H9 (cell line): ENCODE results near the gene ATP8A1. TPM values are rescaled to one million over a fixed set of nuclear protein-coding genes. Genes with fewer than 3 reads are reported as not detected.

Experiments
- DNase-seq: peaks from one replicate; pipeline ENCODE4 v3.0.0-alpha.2; 2017
- H2AFZ ChIP-seq: one replicate; pipeline ENCODE4 v1.6.1; 2013; ENCODE audit warnings: mild to moderate bottlenecking, low read length, control low read depth, moderate library complexity
- H2AK5ac ChIP-seq: 2 replicates; pipeline ENCODE4 v1.6.1; 2013; ENCODE audit warnings: low read length, control low read depth, mixed read lengths; ENCODE audit not compliant: insufficient read length
- H2BK120ac ChIP-seq: one replicate; pipeline ENCODE4 v1.6.1; 2013; ENCODE audit warnings: low read depth, mild to moderate bottlenecking, low read length, control low read depth, inconsistent platforms; ENCODE audit not compliant: poor library complexity, severe bottlenecking
- H2BK12ac ChIP-seq: 2 replicates; pipeline ENCODE4 v1.6.1; 2013; ENCODE audit warnings: low read length, control low read depth, mixed read lengths, low read depth; ENCODE audit not compliant: insufficient read length
- H2BK15ac ChIP-seq: 2 replicates; pipeline ENCODE4 v1.6.1; 2013; ENCODE audit warnings: low read depth, low read length, control low read depth
- H2BK20ac ChIP-seq: one replicate; pipeline ENCODE4 v1.6.1; 2013; ENCODE audit warnings: low read depth, mild to moderate bottlenecking, low read length, control low read depth, inconsistent platforms; ENCODE audit not compliant: poor library complexity, severe bottlenecking
- H2BK5ac ChIP-seq: 2 replicates; pipeline ENCODE4 v1.6.1; 2013; ENCODE audit warnings: low read length, control low read depth, mixed read lengths; ENCODE audit not compliant: insufficient read length
- H3K14ac ChIP-seq: 2 replicates; pipeline ENCODE4 v1.6.1; 2013; ENCODE audit warnings: low read length, control low read depth; ENCODE audit not compliant: insufficient read depth
- H3K18ac ChIP-seq: 2 replicates; pipeline ENCODE4 v1.6.1; 2013; ENCODE audit warnings: low read depth, mild to moderate bottlenecking, mixed read lengths, low read length, control low read depth; ENCODE audit not compliant: insufficient read length
- H3K23ac ChIP-seq: 2 replicates; pipeline ENCODE4 v1.6.1; 2013; ENCODE audit warnings: low read length, control low read depth, mixed read lengths, low read depth; ENCODE audit not compliant: insufficient read length
- H3K23me2 ChIP-seq: 2 replicates; pipeline ENCODE4 v1.6.1; 2013; ENCODE audit warnings: low read depth, mild to moderate bottlenecking, mixed read lengths, low read length, control low read depth; ENCODE audit not compliant: insufficient read length, poor library complexity, severe bottlenecking
- H3K27ac ChIP-seq: 2 replicates; pipeline ENCODE4 v1.5.1; 2013; ENCODE audit warnings: low read length, control low read depth, mixed read lengths, low read depth; ENCODE audit not compliant: insufficient read length
- H3K27me3 ChIP-seq: 2 replicates; pipeline ENCODE4 v1.6.1; 2013; ENCODE audit warnings: low read length, control low read depth, inconsistent platforms; ENCODE audit not compliant: insufficient read depth
- H3K4ac ChIP-seq: 2 replicates; pipeline ENCODE4 v1.6.1; 2013; ENCODE audit warnings: low read depth, mild to moderate bottlenecking, control low read depth, inconsistent platforms, low read length, moderate library complexity
- H3K4me1 ChIP-seq: 2 replicates; pipeline ENCODE4 v1.6.1; 2013; ENCODE audit warnings: low read length, control low read depth, inconsistent platforms; ENCODE audit not compliant: insufficient read depth
- H3K4me2 ChIP-seq: 2 replicates; pipeline ENCODE4 v1.6.1; 2013; ENCODE audit warnings: low read length, control low read depth, mixed read lengths; ENCODE audit not compliant: insufficient read length, insufficient read depth
- H3K56ac ChIP-seq: 2 replicates; pipeline ENCODE4 v1.6.1; 2013; ENCODE audit warnings: low read depth, mild to moderate bottlenecking, mixed read lengths, low read length, control low read depth; ENCODE audit not compliant: insufficient read length
- H3K79me1 ChIP-seq: 2 replicates; pipeline ENCODE4 v1.6.1; 2013; ENCODE audit warnings: low read depth, mild to moderate bottlenecking, moderate library complexity, low read length, control low read depth, inconsistent platforms; ENCODE audit not compliant: insufficient read depth, poor library complexity, severe bottlenecking
- H3K79me2 ChIP-seq: 2 replicates; pipeline ENCODE4 v1.6.1; 2013; ENCODE audit warnings: low read length, control low read depth, inconsistent platforms; ENCODE audit not compliant: insufficient read depth
- H3K9ac ChIP-seq: 2 replicates; pipeline ENCODE4 v1.6.1; 2013; ENCODE audit warnings: low read length, control low read depth, mixed read lengths; ENCODE audit not compliant: insufficient read length; ENCODE audit errors: extremely low read depth
- H3K9me3 ChIP-seq: one replicate; pipeline ENCODE4 v1.6.1; 2013; ENCODE audit warnings: low read depth, low read length, inconsistent platforms; ENCODE audit not compliant: control insufficient read depth
- H3T11ph ChIP-seq: one replicate; pipeline ENCODE4 v1.6.1; 2013; ENCODE audit warnings: mild to moderate bottlenecking, low read length, control low read depth, inconsistent platforms
- H4K20me1 ChIP-seq: one replicate; pipeline ENCODE4 v1.6.1; 2013; ENCODE audit not compliant: control insufficient read depth, insufficient read length, insufficient read depth
- H4K5ac ChIP-seq: 2 replicates; pipeline ENCODE4 v1.6.1; 2013; ENCODE audit warnings: low read depth, mild to moderate bottlenecking, mixed read lengths, low read length, control low read depth; ENCODE audit not compliant: insufficient read length
- H4K8ac ChIP-seq: replicated peaks from 2 replicates; pipeline ENCODE4 v1.6.1; 2013; ENCODE audit warnings: low read length, control low read depth, mixed read lengths, low read depth; ENCODE audit not compliant: insufficient read length
- H4K91ac ChIP-seq: 2 replicates; pipeline ENCODE4 v1.6.1; 2013; ENCODE audit warnings: low read depth, mild to moderate bottlenecking, moderate library complexity, mixed read lengths, low read length, control low read depth; ENCODE audit not compliant: insufficient read length
- H3K27ac Mint-ChIP-seq, 3 experiments: 2 replicates in 2 of 3; 3 replicates in 1 of 3; pipeline ENCODE4 v1.8.0; 2020 to 2021; ENCODE audit warnings: mixed read lengths in 3 of 3, mild to moderate bottlenecking in 1 of 3, moderate library complexity in 1 of 3
- H3K27me3 Mint-ChIP-seq: 2 replicates; pipeline ENCODE4 v1.8.0; 2021; ENCODE audit warnings: low read depth, mild to moderate bottlenecking, moderate library complexity, mixed read lengths
- H3K36me3 Mint-ChIP-seq, 3 experiments: 2 replicates in 2 of 3; 3 replicates in 1 of 3; pipeline ENCODE4 v1.8.0; 2020 to 2021; ENCODE audit warnings: low read depth in 3 of 3, mixed read lengths in 3 of 3; ENCODE audit not compliant: insufficient read depth in 1 of 3
- H3K4me1 Mint-ChIP-seq, 2 experiments: 2 replicates each; pipeline ENCODE4 v1.8.0; 2020; ENCODE audit warnings: mixed read lengths in 2 of 2
- H3K4me3 Mint-ChIP-seq, 2 experiments: 2 replicates in 1 of 2; 3 replicates in 1 of 2; pipeline ENCODE4 v1.8.0; 2020 to 2021; ENCODE audit warnings: mild to moderate bottlenecking in 2 of 2, mixed read lengths in 2 of 2, moderate library complexity in 1 of 2
- H3K9me3 Mint-ChIP-seq, 2 experiments: 2 replicates in 1 of 2; 3 replicates in 1 of 2; pipeline ENCODE4 v1.8.0; 2020; ENCODE audit warnings: mild to moderate bottlenecking in 2 of 2, mixed read lengths in 2 of 2, moderate library complexity in 1 of 2
- CTCF ChIP-seq: fragments of 200-600 bp; sonication (generic); conservative IDR thresholded peaks from 3 replicates; pipeline ENCODE4 v1.8.0; 2021; ENCODE audit warnings: antibody characterized with exemption, mild to moderate bottlenecking
- WGBS: extraction: QIAGEN DNeasy Blood & Tissue Kit; methylation state at CpG from one replicate; pipeline ENCODE4 v1.1.7; 2013; ENCODE audit warnings: missing lambda C conversion rate, low lambda C conversion rate, mixed read lengths; ENCODE audit not compliant: insufficient read length; ENCODE audit errors: extremely low coverage; 5-methylcytosine and 5-hydroxymethylcytosine counted together
- total RNA-seq: library from RNA; stranded (reverse); gene quantifications from 2 replicates; pipeline ENCODE4 v1.2.1, GENCODE V29; 2021

Gene ATP8A1
- total RNA-seq, 1 experiment from 2014 or later = 5.1 TPM

GRCh38 chr4:42381666-42382065, 275.2 kb downstream of the ATP8A1 start:
- Mint-ChIP-seq H3K36me3 (no peaks in the 10 kb centered on the region; a peak in 1 of 7 replicates), H3K27ac (no peak overlapping the region), H3K9me3 (peaks cover 3 to 4% of the 10 kb centered on the region in 2 experiments; a peak in 2 of 5 replicates), H3K4me1 (0 out of 4 replicates have a peak, but pooled peaks cover 0 to 3% of the 10 kb centered on the region in 2 experiments), H3K4me3 (no peak overlapping the region), H3K27me3 (peaks cover 4% of the 10 kb centered on the region)
- no peak overlapping the region for H2AK5ac ChIP-seq
- H4K20me1 ChIP-seq = no peaks in the 10 kb centered on the region
- H3K23me2 ChIP-seq = no peaks in the 10 kb centered on the region
- no peak overlapping the region for H2BK5ac ChIP-seq
- H3K18ac ChIP-seq = no peak overlapping the region
- no peak overlapping the region for H2BK12ac ChIP-seq
- no peak overlapping the region for H2BK15ac ChIP-seq
- no peak for DNase-seq
- no peaks in the 10 kb centered on the region for H3K4me1 ChIP-seq
- no peak overlapping the region for H3K14ac ChIP-seq
- no peak overlapping the region for H3K4ac ChIP-seq
- H3K27me3 ChIP-seq = no peaks in the 10 kb centered on the region
- H4K91ac ChIP-seq = no peak overlapping the region
- H2BK120ac ChIP-seq = no peak overlapping the region
- H2BK20ac ChIP-seq = no peak overlapping the region
- H3K23ac ChIP-seq = no peak overlapping the region
- no peak overlapping the region for H3K4me2 ChIP-seq
- no peaks in the 10 kb centered on the region for H3K79me1 ChIP-seq
- H3T11ph ChIP-seq = no peak overlapping the region
- no peak for TF ChIP-seq CTCF
- H3K27ac ChIP-seq = no peak overlapping the region
- H3K56ac ChIP-seq = no peak overlapping the region
- H3K9ac ChIP-seq = no peak overlapping the region
- no peaks in the 10 kb centered on the region for H3K9me3 ChIP-seq
- no peak overlapping the region for H2AFZ ChIP-seq
- H4K5ac ChIP-seq = no peak overlapping the region
- WGBS = no CpG with 5 or more reads among the region's 2 CpGs
- H4K8ac ChIP-seq = no peak overlapping the region
- no peaks in the 10 kb centered on the region for H3K79me2 ChIP-seq
